Neural cell (in vitro differentiated cells): ENCODE results near the gene IFNGR1. TPM values are rescaled to one million over a fixed set of nuclear protein-coding genes. Genes with fewer than 3 reads are reported as not detected.

Source experiments
- H2AFZ ChIP-seq: fragments of 200-600, 300-800 bp; sonication (generic), shearing (Covaris generic); 2 replicates; pipeline ENCODE4 v1.6.0; 2014; ENCODE audit warnings: low read depth, mild to moderate bottlenecking, antibody characterized with exemption, low read length, moderate library complexity
- H3F3A ChIP-seq: fragments of 200-600 bp; shearing (Covaris generic); 2 replicates; pipeline ENCODE4 v1.6.1; 2016; ENCODE audit warnings: mild to moderate bottlenecking, moderate library complexity, mixed read lengths, antibody characterized with exemption, low read length; ENCODE audit not compliant: insufficient read depth, poor library complexity, severe bottlenecking
- H3K27ac ChIP-seq: fragments of 200-600, 300-800 bp; sonication (generic), shearing (Covaris generic); 2 replicates; pipeline ENCODE4 v1.5.1; 2014; ENCODE audit warnings: mild to moderate bottlenecking, low read length, moderate library complexity
- H3K27me3 ChIP-seq: fragments of 300-800, 200-600 bp; sonication (generic), shearing (Covaris generic); 2 replicates; pipeline ENCODE4 v1.6.0; 2014; ENCODE audit warnings: mild to moderate bottlenecking, low read depth, low read length, moderate library complexity; ENCODE audit not compliant: insufficient read depth
- H3K36me3 ChIP-seq: fragments of 300-800, 200-600 bp; sonication (generic), shearing (Covaris generic); 2 replicates; pipeline ENCODE4 v1.5.1; 2014; ENCODE audit warnings: mild to moderate bottlenecking, antibody characterized with exemption, low read length, moderate library complexity; ENCODE audit not compliant: insufficient read depth
- H3K4me2 ChIP-seq: fragments of 300-800, 200-600 bp; sonication (generic), shearing (Covaris generic); 2 replicates; pipeline ENCODE4 v1.6.0; 2014; ENCODE audit warnings: mild to moderate bottlenecking, low read length
- H3K4me3 ChIP-seq: fragments of 300-800, 200-600 bp; sonication (generic), shearing (Covaris generic); 2 replicates; pipeline ENCODE4 v1.5.1; 2014; ENCODE audit warnings: mild to moderate bottlenecking, low read length, moderate library complexity
- H3K79me2 ChIP-seq: fragments of 200-600 bp; shearing (Covaris generic); replicated peaks from 2 replicates; pipeline ENCODE4 v1.6.0; 2014; ENCODE audit warnings: mild to moderate bottlenecking, low read length, moderate library complexity; ENCODE audit not compliant: insufficient read depth
- H3K9ac ChIP-seq: fragments of 300-800, 200-600 bp; sonication (generic), shearing (Covaris generic); 2 replicates; pipeline ENCODE4 v1.6.1; 2016; ENCODE audit warnings: mild to moderate bottlenecking, low read length, mixed read lengths
- H3K9me2 ChIP-seq: fragments of 200-600 bp; shearing (Covaris generic); 2 replicates; pipeline ENCODE4 v1.6.1; 2016; ENCODE audit warnings: mild to moderate bottlenecking, low read length, mixed read lengths; ENCODE audit not compliant: insufficient read depth
- H3K9me3 ChIP-seq: fragments of 200-600, 300-800 bp; sonication (generic), shearing (Covaris generic); 2 replicates; pipeline ENCODE4 v1.6.1; 2016; ENCODE audit warnings: mild to moderate bottlenecking, mixed run types, low read length, moderate library complexity, mixed read lengths
- H4K20me1 ChIP-seq: fragments of 200-600 bp; shearing (Covaris generic); 2 replicates; pipeline ENCODE4 v1.6.1; 2016; ENCODE audit warnings: mild to moderate bottlenecking, mixed run types; ENCODE audit not compliant: insufficient read depth
- EP300 ChIP-seq: fragments of 450-650 bp; conservative IDR thresholded peaks from 2 replicates; pipeline ENCODE4 v1.6.1; 2014; ENCODE audit warnings: antibody characterized with exemption, mild to moderate bottlenecking, moderate library complexity; ENCODE audit not compliant: poor library complexity, severe bottlenecking
- EZH2 ChIP-seq: fragments of 200-600, 300-800 bp; shearing (Covaris generic), sonication (generic); IDR thresholded peaks from 2 replicates; pipeline ENCODE4 v1.6.1; 2014; ENCODE audit warnings: antibody characterized with exemption, low read length, borderline replicate concordance, mild to moderate bottlenecking; ENCODE audit not compliant: insufficient read depth, poor library complexity, severe bottlenecking
- MXI1 ChIP-seq: fragments of 450-650 bp; conservative IDR thresholded peaks from 2 replicates; pipeline ENCODE4 v1.6.1; 2014; ENCODE audit warnings: antibody characterized with exemption, mild to moderate bottlenecking; ENCODE audit not compliant: poor library complexity, severe bottlenecking
- POLR2AphosphoS5 ChIP-seq: IDR thresholded peaks from 2 replicates; pipeline ENCODE4 v1.6.1; 2012
- RAD21 ChIP-seq: fragments of 450-650 bp; conservative IDR thresholded peaks from 2 replicates; pipeline ENCODE4 v1.6.1; 2014; ENCODE audit warnings: antibody characterized with exemption, mild to moderate bottlenecking, moderate library complexity
- REST ChIP-seq: IDR thresholded peaks from 2 replicates; pipeline ENCODE4 v1.6.1; 2012; ENCODE audit warnings: borderline replicate concordance
- SMC3 ChIP-seq: fragments of 450-650 bp; conservative IDR thresholded peaks from 2 replicates; pipeline ENCODE4 v1.6.1; 2014; ENCODE audit warnings: antibody characterized with exemption, mild to moderate bottlenecking, moderate library complexity; ENCODE audit not compliant: poor library complexity
- TAF1 ChIP-seq: IDR thresholded peaks from 2 replicates; pipeline ENCODE4 v1.6.1; 2012; ENCODE audit warnings: low read depth
- polyA plus RNA-seq: library from polyadenylated mRNA; depleted of rRNA; stranded (reverse); fragments of >200 nt; gene quantifications from 2 replicates; pipeline ENCODE4 v1.2.3, GENCODE V29; 2014
- TF ChIP-seq, protein P1 (sequence below): fragments of 450-650 bp; IDR thresholded peaks from 2 replicates; pipeline ENCODE4 v1.5.1; 2014; ENCODE audit warnings: antibody characterized with exemption, mild to moderate bottlenecking, moderate library complexity; ENCODE audit not compliant: poor library complexity, severe bottlenecking

IFNGR1 gene
- polyA plus RNA-seq, 1 donor from 2014 or later: 57.2 TPM

DNA sequence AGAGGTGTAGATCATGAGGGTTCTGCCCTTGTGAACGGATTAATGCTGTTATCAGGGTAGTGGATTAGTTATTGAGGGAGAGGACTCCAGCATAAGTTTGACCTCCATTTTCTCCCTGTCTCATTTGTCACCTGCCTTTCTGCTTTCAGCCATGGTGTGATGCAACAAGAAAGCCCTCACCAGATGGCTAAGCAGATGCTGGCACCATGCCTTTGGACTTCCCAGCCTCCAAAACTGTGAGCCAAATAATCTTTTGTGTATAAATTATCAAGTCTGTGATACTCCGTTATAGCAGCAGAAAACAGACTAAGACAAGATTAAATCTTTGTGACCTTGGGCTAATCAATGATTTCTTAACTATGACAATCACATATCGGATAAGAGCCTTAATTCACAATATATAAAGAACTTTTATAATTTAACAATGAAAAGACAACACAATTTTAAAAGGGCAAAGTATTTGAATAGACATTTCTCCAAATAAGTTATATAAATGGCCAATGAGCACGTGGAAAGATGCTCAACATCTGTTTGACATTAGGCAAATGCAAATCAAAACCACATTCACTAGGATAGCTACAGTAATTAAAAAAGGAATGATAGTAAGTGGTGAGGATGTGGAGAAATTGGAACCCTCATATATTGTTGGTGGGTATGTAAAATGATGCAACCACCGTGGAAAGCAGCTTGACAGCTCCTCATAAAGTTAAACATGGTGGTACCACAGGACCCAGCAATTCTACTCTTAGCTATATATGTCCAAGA, 45.3 kb upstream of the IFNGR1 start:
- TF ChIP-seq REST (no peak), SMC3 (no peak)
- Histone ChIP-seq H3K79me2 (no peaks in the 10 kb centered on the region), H3K9me2 (no peaks in the 10 kb centered on the region), H4K20me1 (no peaks in the 10 kb centered on the region), H3K36me3 (no peaks in the 10 kb centered on the region), H2AFZ (no peak overlapping the region), H3K4me2 (no peak overlapping the region), H3K9ac (no peak overlapping the region), H3K9me3 (no peaks in the 10 kb centered on the region), H3K27ac (no peak overlapping the region), H3F3A (no peaks in the 10 kb centered on the region), H3K4me3 (no peak overlapping the region), H3K27me3 (no peaks in the 10 kb centered on the region)

- Histone ChIP-seq H3K9me2 (no peaks in the 10 kb centered on the region), H2AFZ (no peak overlapping the region), H3K9me3 (no peaks in the 10 kb centered on the region), H3K27ac (no peak overlapping the region), H3K4me3 (no peak overlapping the region), H3F3A (no peaks in the 10 kb centered on the region), H3K9ac (no peak overlapping the region), H3K36me3 (no peaks in the 10 kb centered on the region), H3K27me3 (no peaks in the 10 kb centered on the region), H3K79me2 (no peaks in the 10 kb centered on the region), H4K20me1 (no peaks in the 10 kb centered on the region), H3K4me2 (no peak overlapping the region)
- TF ChIP-seq MXI1 (no peak), SMC3 (no peak), EZH2 (no peak), RAD21 (no peak), EP300 (no peak), TAF1 (no peak), POLR2AphosphoS5 (no peak), REST (no peak)
- TF ChIP-seq, protein P1, sequence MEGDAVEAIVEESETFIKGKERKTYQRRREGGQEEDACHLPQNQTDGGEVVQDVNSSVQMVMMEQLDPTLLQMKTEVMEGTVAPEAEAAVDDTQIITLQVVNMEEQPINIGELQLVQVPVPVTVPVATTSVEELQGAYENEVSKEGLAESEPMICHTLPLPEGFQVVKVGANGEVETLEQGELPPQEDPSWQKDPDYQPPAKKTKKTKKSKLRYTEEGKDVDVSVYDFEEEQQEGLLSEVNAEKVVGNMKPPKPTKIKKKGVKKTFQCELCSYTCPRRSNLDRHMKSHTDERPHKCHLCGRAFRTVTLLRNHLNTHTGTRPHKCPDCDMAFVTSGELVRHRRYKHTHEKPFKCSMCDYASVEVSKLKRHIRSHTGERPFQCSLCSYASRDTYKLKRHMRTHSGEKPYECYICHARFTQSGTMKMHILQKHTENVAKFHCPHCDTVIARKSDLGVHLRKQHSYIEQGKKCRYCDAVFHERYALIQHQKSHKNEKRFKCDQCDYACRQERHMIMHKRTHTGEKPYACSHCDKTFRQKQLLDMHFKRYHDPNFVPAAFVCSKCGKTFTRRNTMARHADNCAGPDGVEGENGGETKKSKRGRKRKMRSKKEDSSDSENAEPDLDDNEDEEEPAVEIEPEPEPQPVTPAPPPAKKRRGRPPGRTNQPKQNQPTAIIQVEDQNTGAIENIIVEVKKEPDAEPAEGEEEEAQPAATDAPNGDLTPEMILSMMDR: no peak
Measured at GRCh38 chr6:137261761-137262160, 42.6 kb upstream of the IFNGR1 start.
